Hindlimb muscle (tissue), 1 donor: ENCODE measurements around the gene SCML2. TPM values are rescaled to one million over a fixed set of nuclear protein-coding genes. Genes with fewer than 3 reads are reported as not detected.
"Not testable (repeated sequence)": the region's sequence is repeated elsewhere in the genome, so short reads cannot be mapped to it uniquely, and the experiment has no call there.

Experiments
- DNase-seq: peaks from one replicate; pipeline ENCODE4 v3.0.0-alpha.2; 2013
- polyA plus RNA-seq: library from polyadenylated mRNA; unstranded; fragments of 120-200 nt; gene quantifications from one replicate; pipeline ENCODE4 v1.2.1, GENCODE V29; 2013; ENCODE audit not compliant: insufficient read length

SCML2 gene
- polyA plus RNA-seq, 1 donor = 6.0 TPM

DNA sequence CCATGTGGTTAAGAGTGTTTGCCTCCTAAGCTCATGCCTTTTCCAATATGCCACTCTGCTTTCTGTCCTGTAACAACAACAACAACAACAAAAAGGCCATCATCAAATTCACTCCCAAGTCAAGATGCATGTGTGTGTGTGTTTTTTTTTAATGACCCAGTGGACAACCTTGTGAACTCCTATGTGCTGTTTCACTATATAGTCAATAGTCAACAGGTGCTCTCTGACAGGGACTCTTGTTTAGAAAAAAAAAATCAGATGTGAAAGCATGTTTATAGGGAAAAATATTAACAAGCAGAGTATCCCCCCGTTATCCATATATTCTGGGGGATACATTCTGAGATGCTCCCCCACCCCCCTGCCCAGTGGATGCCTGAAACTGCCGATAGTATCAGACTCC lies 83.2 kb downstream of the SCML2 start:
- no peak for DNase-seq

DNA sequence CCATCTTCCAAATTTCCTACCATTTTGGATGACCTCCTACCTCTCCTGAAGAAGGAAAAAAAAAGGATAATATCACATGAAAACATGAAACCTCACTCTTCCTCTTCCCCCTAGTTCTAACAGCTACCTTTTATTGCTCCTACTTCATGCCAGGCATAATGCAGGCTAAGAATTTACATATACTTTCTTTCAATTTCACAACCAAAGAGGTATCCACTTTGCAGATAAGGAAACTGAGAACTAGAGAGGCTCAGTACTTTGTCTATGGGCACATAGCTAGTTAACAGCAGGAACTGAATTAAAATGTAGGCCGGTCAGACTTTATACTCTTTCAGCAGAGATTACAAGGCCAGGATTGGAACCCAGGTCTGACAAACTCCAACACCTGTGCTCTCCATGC lies 99.4 kb downstream of the SCML2 start:
- no peak for DNase-seq

DNA sequence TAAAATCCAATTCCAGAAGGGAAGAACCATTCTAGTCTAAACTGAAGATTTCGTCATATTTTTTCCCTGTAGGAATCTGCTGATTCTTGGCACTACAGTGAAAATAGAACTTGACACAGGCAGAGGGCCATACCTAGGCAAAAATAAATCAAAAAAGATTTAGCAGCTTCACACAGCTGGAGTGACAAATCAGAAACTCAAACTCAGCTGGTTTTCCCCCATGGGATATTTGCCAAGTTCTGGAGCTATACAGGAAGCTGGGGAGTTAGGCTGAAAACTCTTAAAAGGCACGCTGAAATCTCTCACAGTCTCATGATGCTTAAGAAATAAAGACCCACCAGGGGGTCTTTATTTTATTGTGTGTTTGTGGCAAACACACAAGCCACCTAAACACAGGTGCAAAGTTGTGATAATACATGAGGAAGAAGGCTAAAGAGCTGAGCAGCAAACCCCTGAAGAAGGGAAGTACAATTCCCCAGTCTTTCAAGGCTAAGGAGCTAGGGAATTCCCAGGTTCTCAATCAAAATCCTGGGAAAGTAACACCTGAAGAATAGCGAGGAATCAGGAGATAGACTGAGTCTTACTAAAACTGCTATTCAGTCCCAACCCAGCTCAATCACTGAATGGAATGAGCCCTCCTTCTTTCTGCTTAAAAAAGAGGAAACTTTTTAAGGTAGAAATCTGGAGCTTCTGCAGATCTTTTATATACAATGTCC lies 101.7 kb downstream of the SCML2 start:
- peak; percentile 6 for DNase-seq

DNA sequence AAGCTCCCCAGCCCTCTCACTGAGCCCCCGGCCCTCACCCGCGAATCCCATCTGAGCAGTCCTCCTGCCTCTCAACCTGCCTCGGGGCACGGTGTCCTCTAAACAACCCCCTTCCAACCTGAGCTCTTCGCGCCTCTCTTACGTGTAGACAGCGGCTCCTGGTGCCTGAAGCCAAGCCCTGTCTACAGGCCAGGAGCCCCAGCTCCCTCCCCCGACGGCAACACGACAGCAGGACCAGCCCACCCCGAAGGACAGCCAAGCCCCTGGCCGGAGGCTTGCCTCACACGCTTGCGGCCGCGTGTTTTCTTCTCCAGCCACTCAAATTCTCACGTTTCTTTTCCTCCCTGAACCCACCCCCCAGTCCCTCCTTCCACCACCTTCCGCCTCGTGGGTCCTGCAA lies 124.8 kb downstream of the SCML2 start:
- not testable (repeated sequence) for DNase-seq

DNA sequence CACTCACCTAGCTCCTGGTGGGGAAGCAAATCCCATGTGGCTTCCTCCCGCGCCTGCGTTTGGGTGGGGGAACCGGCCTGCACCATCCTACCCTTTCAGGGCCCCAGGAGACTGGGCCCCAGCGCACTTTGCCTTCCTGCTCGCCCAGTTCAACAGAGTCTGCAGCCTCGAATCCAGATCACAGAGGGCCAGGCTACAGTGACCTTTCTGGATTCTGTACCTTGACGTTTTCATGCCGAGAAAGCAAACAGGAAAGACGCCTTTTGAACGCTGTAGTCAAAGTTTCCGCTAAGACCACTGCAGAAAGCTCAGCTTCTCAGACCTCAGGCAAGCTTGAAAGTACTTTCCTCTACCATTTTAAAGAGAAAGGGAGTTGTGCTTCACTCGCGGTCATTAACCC lies 126.4 kb downstream of the SCML2 start:
- DNase-seq = no peak

DNA sequence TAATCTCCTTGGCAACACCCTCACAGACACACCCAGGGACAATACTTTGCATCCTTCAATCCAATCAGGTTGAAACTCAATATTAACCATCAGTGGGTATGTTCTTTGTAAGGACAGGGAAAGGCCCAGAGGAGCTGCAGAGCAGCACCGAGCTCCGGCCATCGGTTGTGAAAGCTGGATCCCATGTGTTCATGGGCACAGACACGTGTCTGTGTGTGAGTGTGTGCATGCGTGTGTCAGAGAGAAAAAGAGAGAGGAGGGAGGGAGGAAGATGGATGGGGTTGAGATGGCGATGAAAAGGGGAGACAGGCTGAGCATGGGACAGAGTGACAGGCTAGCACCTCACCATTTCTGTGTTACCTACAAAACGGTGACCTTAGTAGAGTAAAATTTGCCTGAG lies 127.0 kb downstream of the SCML2 start:
- no peak for DNase-seq

DNA sequence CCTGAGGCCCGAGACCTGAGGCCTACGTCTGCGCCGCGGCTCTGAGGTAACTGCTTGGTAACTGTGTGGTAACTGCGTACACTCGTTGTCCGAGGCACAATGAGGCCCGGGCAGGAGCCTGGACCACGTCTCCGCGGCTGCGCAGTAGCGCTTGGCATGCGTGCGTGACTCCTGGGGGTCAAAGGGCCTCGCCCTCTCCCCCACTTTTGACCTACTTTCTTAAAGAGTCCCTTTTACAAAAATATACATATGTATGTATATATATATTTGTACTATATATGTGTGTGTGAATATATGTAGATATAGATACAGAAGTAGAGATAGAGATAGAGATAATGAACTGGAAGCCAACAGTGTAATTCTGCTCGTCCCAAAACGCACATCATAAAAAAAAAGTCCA lies 133.7 kb downstream of the SCML2 start, which contains the start of gene BEND2:
TSS of gene BEND2 (minus strand) at position 101 of the 400 bp plus-strand sequence. CDS start 136 bp downstream, outside the sequence.
- DNase-seq = no peak

DNA sequence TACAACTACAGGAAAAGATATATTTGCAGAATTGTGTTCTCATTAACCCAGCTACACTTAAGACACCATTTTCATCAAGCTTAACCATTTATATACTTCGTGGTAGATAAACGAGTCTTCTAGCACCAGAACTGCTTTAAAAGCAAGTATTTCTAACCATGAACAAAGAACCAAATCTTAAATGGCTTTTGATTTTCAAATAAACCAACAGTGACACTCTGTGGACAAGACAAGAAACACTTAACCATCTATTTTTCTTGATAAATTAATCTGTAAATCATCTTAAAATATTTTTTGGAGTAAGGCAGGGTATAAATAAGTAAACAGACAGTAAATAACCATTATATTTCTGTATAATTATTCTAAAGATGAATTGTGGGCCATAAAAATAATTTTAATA lies 144.0 kb downstream of the SCML2 start:
- DNase-seq = peak; percentile 0

DNA sequence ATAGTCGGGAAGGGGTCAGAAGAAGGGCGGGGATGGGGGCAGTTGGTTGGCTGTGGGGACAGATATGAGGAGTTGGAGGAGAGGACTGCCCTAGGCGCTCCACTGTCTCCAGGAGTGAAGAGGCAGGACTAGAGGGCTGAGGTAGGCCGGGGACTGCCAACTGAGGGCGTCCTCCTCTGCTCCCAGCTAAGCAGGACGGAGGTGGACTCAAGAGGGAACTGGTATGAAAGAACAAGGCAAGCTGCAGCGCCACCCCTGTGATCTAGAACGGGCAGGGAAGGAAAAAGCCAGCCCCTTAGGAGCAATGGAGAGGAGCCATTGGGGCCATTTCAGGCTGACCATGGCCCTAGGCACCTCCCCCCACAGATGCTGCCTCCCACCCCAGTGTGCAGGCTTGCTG lies 147.8 kb downstream of the SCML2 start:
- no peak for DNase-seq

DNA sequence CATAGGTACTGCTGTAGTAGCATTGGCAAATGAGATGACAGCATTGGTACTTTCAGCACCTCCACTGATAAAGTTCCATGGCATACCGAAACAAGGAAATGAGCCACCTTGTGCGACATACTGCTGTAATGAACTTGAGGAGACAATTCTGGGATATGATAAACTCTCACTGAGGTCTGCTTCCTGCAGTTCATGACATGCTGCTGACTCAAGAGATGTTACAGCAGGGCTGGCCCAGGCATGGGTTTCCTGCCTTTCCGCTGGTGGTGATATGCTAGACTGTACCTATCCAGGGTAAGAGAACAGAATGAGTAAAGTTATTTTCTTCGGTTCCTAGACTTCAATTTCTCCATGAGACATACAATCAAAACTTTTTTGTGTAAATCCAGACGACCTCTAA lies 150.9 kb downstream of the SCML2 start:
- DNase-seq = no peak

DNA sequence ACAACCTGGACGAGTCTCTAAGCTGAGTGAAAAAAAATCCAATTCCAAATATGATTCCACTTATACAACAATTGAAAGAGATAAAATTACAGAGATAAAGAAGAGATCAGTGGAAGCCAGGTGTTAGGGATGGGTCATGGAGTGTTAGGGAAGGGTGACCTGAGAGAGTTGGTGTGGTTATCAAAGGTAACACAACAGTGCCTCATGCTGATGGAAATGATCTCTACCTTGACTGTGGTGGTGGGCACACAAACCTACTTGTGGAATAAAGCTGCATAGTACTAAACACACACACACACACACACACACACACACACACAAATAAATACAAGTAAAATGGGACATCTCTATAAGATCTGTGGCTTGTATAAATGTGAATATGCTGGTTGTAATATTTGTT lies 159.8 kb downstream of the SCML2 start:
- DNase-seq = no peak

Other genes with a start within 250 kb of the SCML2 start
- gene BEND2, start 133.8 kb downstream of the SCML2 start, polyA plus RNA-seq = not detected
- gene CDKL5, start 70.9 kb upstream of the SCML2 start, polyA plus RNA-seq = 5.6 TPM